Kidney tubule cell (primary cell): ENCODE data around the gene KRT12.

Experiments
- DNase-seq: peaks from one replicate; pipeline ENCODE4 v3.0.0-alpha.2; 2018; ENCODE audit warnings: low spot score

The KRT12 gene

GRCh38 chr17:40843242-40843641, 23.8 kb downstream of the KRT12 start:
- no peak for DNase-seq

- no peak for DNase-seq
Measured at GRCh38 chr17:40841246-40841645, 25.8 kb downstream of the KRT12 start.

DNA sequence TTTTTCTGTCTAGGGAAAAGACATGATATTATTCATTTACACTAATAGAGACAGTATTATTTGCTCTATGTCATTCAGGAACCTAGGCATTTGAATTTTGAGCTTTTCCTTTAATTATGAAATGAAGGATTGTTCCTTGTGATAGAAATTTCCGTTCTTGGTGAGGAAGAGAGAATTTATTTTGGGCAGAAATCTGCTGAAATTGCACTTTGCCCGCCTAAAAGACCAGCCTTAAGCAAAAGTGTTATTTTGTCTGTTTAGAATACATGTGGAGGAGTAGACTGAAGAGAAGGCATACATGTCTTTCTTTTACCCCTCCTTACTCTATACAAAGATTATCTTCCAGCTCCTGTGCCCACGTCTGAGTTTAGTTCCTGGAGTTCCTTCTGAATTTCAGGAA, 27.8 kb downstream of the KRT12 start:
- no peak for DNase-seq

DNA sequence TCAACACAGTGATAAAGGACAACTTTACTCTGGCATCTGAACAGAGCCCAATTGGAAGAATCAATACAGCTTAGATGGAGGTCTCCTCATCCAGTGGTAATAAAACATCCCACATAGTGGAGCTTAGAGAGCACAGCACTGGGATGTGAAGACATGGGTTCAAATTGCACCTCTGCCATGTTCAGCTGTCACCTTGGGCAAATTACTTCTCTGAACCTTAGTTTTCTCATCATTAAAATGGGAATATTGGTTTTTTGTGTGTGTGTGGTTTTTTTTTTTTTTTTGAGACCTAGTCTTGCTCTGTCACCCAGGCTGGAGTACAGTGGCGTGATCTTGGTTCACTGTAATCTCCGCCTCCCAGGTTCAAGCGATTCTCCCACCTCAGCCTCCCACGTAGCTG, 31.0 kb downstream of the KRT12 start:
- DNase-seq, result no peak

DNA sequence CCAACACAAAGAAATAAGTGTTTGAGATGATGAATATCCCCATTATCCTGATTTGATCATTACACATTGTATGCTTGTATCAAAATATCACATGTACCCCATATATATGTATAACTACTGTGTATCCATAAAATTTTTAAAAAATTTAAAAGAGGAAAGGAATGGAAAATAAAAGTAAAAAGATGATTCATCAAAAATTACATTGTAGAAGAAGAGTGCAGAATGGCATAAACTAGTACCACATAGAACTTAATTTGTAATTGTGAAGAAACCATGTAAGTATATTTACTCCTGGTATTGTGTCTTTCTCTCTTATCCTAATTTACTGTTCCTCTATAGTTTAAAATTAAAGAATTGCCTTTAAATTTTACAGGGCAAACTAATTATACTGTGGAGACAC, 33.1 kb downstream of the KRT12 start:
- DNase-seq, result no peak

GRCh38 chr17:40832840-40833239, 34.2 kb downstream of the KRT12 start:
- no peak for DNase-seq

DNA sequence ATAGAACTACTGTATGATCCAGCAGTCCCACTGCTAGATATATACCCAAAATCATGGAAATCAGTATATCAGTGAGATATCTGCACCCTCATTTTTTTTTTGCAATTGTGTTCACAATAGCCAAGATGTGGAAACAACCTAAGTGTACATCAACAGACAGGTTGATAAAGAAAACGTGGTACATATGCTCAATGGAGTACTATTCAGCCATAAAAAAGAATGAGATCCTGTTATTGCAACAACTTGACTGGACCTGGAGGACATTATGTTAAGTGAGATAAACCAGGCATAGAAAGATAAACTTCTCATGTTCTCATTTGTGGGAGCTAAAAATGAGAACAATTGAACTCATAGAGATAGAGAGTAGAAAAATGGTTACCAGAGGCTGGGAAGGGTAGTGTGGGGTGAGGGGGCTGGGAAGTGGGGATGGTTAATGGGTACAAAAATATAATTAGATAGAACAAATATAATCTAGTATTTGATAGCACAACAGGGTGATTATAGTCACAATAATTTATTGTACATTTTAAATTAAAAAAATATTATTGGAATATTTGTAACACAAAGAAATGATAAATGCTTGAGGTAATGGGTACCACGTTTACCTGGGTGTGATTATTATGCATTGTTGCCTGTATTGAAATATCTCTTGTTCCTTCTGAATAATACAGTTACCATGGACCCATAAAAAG, 36.8 kb downstream of the KRT12 start:
- DNase-seq, result no peak

DNA sequence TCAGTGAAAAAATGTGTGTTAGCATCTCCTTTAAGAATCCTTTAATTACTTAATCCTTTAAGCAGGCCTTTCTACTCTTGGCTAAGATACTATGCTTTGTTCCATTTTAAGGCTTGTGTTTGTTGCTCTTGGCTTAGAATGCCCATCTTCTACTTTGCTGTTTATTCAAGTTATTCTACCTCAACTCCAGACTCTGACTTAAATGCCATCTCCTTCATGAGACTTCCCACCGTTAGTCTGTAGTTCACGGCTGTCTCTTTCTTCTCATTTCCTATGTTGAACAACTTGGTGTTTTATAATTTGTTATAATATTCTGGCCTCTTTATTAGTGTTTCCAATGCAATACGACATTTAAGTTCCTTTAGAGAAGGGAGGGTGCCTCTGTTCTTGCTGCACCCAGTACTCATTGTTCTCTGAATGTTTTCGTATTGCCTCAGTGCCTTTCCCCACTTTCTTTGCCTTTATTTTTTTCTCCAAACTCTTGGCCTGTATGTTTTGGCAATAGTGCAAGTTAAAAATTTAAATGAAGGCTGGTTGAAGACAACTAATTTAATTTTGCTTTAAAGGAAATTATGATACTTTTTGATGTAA, 38.5 kb downstream of the KRT12 start:
- no peak for DNase-seq

DNA sequence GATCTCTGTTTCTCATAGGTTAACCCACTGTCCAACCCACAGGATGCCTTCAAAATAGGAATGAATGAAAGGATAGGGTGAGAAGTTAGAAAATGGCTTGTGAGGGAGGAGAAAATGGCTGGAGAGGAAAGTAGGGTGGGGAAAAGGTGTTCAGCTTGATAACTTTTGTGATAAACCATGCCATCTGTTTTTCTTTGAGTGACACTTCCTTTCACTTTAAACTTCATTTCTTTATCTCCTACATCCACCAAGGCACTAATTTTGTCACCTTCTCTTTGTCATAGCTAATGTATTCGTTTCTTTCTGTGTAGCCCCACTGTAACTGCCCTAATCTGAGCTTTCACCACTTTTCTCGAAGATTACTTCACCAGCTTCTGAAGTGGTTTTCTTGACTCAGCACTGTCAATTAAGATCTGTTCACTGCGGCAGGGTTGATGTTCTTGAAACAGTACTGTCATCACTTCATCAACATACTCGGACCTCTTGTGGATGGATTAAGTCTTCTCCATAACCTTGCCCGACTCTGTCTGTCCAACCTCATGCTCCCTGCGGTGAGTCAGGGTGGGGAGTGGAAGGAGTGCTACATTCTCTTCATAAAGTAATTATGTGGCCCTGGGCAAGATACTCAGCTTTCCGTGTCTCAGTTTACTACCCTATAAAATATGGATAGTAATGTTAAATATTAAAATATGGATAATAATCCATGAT, 39.1 kb downstream of the KRT12 start:
- no peak for DNase-seq

DNA sequence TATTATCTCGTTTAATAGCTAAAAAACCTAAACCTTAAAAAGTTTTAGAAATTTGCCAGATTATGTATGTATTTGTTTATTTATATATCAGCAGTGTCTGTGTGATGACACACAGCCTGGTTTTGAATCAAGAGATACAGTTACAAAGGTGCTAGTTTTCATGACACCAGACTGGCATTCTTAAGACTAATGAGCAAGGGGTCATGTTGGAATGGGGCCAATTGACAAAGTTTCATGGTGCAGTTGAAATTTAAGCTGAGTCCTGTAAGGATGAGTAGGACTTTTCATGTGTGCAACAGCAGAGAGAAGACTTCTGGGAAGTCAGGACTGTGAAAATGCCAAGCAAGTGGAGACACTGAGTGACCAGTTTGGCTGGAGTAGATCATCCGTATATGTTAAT, 41.4 kb downstream of the KRT12 start:
- peak; percentile 16 for DNase-seq

GRCh38 chr17:40824015-40824832, 42.8 kb downstream of the KRT12 start:
- DNase-seq, result no peak

- no peak for DNase-seq
Measured at GRCh38 chr17:40822132-40822812, 44.8 kb downstream of the KRT12 start, which contains the start of gene KRT10. Gene KRT10 (minus strand): TSS chr17:40822614. CDS start chr17:40822585, 29 bp downstream.

- DNase-seq, result no peak
Measured at GRCh38 chr17:40821536-40821935, 45.5 kb downstream of the KRT12 start.

- DNase-seq, result no peak
Measured at GRCh38 chr17:40820228-40820838, 46.7 kb downstream of the KRT12 start.

GRCh38 chr17:40819528-40820125, 47.4 kb downstream of the KRT12 start:
- DNase-seq, result peak; percentile 4

GRCh38 chr17:40818733-40819527, 48.1 kb downstream of the KRT12 start:
- peak; percentile 90 for DNase-seq

- DNase-seq, result peak; percentile 2
Measured at GRCh38 chr17:40818343-40818732, 48.7 kb downstream of the KRT12 start.

DNA sequence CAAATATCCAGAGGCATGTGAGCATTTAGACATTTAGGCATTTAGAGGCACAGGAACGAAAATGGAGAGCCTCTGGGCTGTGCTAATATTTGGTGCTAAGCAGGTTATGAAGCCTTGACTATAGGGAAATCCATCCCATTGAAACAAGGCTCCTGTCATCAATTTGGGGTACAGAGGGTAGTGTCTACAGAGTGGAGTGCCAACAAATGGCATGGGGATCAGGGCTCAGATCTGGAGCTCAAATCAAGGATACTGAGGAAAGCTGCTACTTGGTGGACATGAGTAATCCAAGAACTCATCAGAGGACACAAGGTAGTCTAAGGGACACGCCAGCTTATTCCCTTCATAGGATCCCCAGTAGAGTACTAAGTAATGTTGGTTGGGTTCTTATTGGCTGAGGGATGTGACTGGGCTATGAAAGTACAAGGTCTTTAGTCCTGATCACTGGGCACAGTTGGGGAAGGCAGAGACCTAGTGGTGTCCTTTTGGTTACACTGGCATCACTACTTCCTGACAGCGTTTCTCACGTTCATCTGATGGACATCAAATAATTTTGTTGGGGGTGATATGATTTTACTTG, 49.8 kb downstream of the KRT12 start:
- no peak for DNase-seq

GRCh38 chr17:40816569-40816968, 50.5 kb downstream of the KRT12 start:
- DNase-seq, result no peak

GRCh38 chr17:40815381-40815780, 51.6 kb downstream of the KRT12 start:
- no peak for DNase-seq
